SK-N-SH (cell line): ENCODE data around the gene PREB. TPM values are rescaled to one million over a fixed set of nuclear protein-coding genes. Genes with fewer than 3 reads are reported as not detected.

ENCODE experiments used
- CTCF ChIA-PET: fragments of 300-600, 350-600 bp; formaldehyde crosslinking; extraction: SDS; loops from one replicate; lab custom pipeline; 2021; lab: Yijun Ruan, JAX
- POLR2A ChIA-PET: fragments of 350-600 bp; sonication (Branson Sonifier 250); formaldehyde crosslinking; extraction: SDS; loops from one replicate; lab custom pipeline; 2020; ENCODE audit warnings: antibody characterized with exemption, inconsistent platforms; lab: Yijun Ruan, JAX
- DNase-seq: peaks from one replicate; pipeline ENCODE4 v3.0.0; 2012
- H2AFZ ChIP-seq: fragments of 200-600 bp; sonication (generic); 2 replicates; pipeline ENCODE4 v1.8.1; 2016; ENCODE audit warnings: antibody characterized with exemption, mild to moderate bottlenecking, low read depth
- H3F3A ChIP-seq: fragments of 200-600 bp; sonication (generic); replicated peaks from 2 replicates; pipeline ENCODE3; 2016; ENCODE audit warnings: antibody characterized with exemption, mild to moderate bottlenecking; ENCODE audit not compliant: insufficient read depth
- H3K27ac ChIP-seq, 2 experiments: fragments of 200-500 bp in 1 of 2; fragments of 200-600 bp in 1 of 2; sonication (Bioruptor generic) in 1 of 2; sonication (generic), shearing (Covaris generic) in 1 of 2; 2 replicates each; pipeline versions ENCODE4 v1.5.1 to v1.6.1; 2014 to 2016; ENCODE audit warnings: low read depth in 2 of 2, inconsistent platforms in 1 of 2, low read length in 1 of 2, mild to moderate bottlenecking in 1 of 2, mixed read lengths in 1 of 2
- H3K27me3 ChIP-seq: fragments of 200-600 bp; sonication (generic), shearing (Covaris generic); 2 replicates; pipeline ENCODE4 v1.6.1; 2016; ENCODE audit warnings: mixed run types; ENCODE audit not compliant: insufficient read depth
- H3K36me3 ChIP-seq, 2 experiments: fragments of 200-500 bp in 1 of 2; fragments of 200-600 bp in 1 of 2; sonication (Bioruptor generic) in 1 of 2; sonication (generic) in 1 of 2; replicated peaks in 1 of 2; 2 replicates each; pipeline versions ENCODE3 to v1.5.1; 2014 to 2016; ENCODE audit warnings: low read length in 1 of 2, mild to moderate bottlenecking in 1 of 2; ENCODE audit not compliant: insufficient read depth in 2 of 2, control insufficient read depth in 1 of 2
- H3K4me1 ChIP-seq, 2 experiments: fragments of 200-500 bp in 1 of 2; fragments of 200-600 bp in 1 of 2; sonication (Bioruptor generic) in 1 of 2; sonication (generic), shearing (Covaris generic) in 1 of 2; 2 replicates each; pipeline versions ENCODE4 v1.5.1 to v1.6.1; 2014 to 2016; ENCODE audit warnings: low read depth in 1 of 2, low read length in 1 of 2, mixed run types in 1 of 2; ENCODE audit not compliant: insufficient read depth in 2 of 2, control insufficient read depth in 1 of 2
- H3K4me2 ChIP-seq: fragments of 200-600 bp; sonication (generic), shearing (Covaris generic); 2 replicates; pipeline ENCODE4 v1.6.1; 2017; ENCODE audit warnings: mixed run types
- H3K4me3 ChIP-seq, 2 experiments: fragments of 200-500 bp in 1 of 2; fragments of 200-600 bp in 1 of 2; sonication (Bioruptor generic) in 1 of 2; sonication (generic), shearing (Covaris generic) in 1 of 2; 2 replicates each; pipeline versions ENCODE4 v1.5.1 to v1.8.1; 2014 to 2016; ENCODE audit warnings: low read depth in 2 of 2, inconsistent platforms in 1 of 2, low read length in 1 of 2, mild to moderate bottlenecking in 1 of 2, mixed read lengths in 1 of 2, moderate library complexity in 1 of 2
- H3K79me2 ChIP-seq: fragments of 200-600 bp; sonication (generic); 2 replicates; pipeline ENCODE4 v1.8.1; 2017; ENCODE audit warnings: mild to moderate bottlenecking; ENCODE audit not compliant: insufficient read depth
- H3K9ac ChIP-seq: fragments of 200-600 bp; sonication (generic); 2 replicates; pipeline ENCODE4 v1.6.1; 2017; ENCODE audit warnings: mixed run types
- H3K9me2 ChIP-seq: fragments of 200-600 bp; sonication (generic); 2 replicates; pipeline ENCODE4 v1.6.1; 2017; ENCODE audit warnings: mixed run types
- H3K9me3 ChIP-seq: fragments of 200-600 bp; sonication (generic); 2 replicates; pipeline ENCODE4 v1.6.1; 2017; ENCODE audit warnings: mixed run types, mild to moderate bottlenecking, moderate library complexity
- H4K20me1 ChIP-seq: fragments of 200-600 bp; sonication (generic); 2 replicates; pipeline ENCODE4 v1.6.1; 2017; ENCODE audit warnings: mild to moderate bottlenecking, mixed run types; ENCODE audit not compliant: insufficient read depth
- ELF1 ChIP-seq: IDR thresholded peaks from 2 replicates; pipeline ENCODE4 v1.4.0; 2012
- EP300 ChIP-seq, 2 experiments: IDR thresholded peaks; 2 replicates each; pipeline versions ENCODE4 v1.4.0 to v1.6.1; 2012; ENCODE audit warnings: borderline replicate concordance in 1 of 2, low read depth in 1 of 2, low read length in 1 of 2
- EZH2phosphoT487 ChIP-seq: fragments of 200-600 bp; sonication (generic); IDR thresholded peaks from 2 replicates; pipeline ENCODE4 v1.6.1; 2017; ENCODE audit warnings: low read depth, mixed run types, mild to moderate bottlenecking, antibody characterized with exemption, moderate library complexity, borderline replicate concordance
- FOXM1 ChIP-seq: IDR thresholded peaks from 2 replicates; pipeline ENCODE4 v1.4.0; 2012; ENCODE audit warnings: low read depth, mild to moderate bottlenecking
- GATA2 ChIP-seq: sonication (generic); formaldehyde crosslinking; IDR thresholded peaks from 2 replicates; pipeline ENCODE4 v1.5.0; 2020; ENCODE audit warnings: mild to moderate bottlenecking, missing genetic modification reagents
- MXI1 ChIP-seq: IDR thresholded peaks from 2 replicates; pipeline ENCODE4 v1.6.1; 2012; ENCODE audit warnings: mild to moderate bottlenecking, low read depth, low read length, improper control_type of control experiment
- NRF1 ChIP-seq: IDR thresholded peaks from 2 replicates; pipeline ENCODE4 v1.6.1; 2012; ENCODE audit warnings: low read depth, mild to moderate bottlenecking, low read length
- RAD21 ChIP-seq: IDR thresholded peaks from 2 replicates; pipeline ENCODE4 v1.6.1; 2012; ENCODE audit warnings: mild to moderate bottlenecking, low read length
- RCOR1 ChIP-seq: fragments of 150-350 bp; IDR thresholded peaks from 2 replicates; pipeline ENCODE4 v1.6.1; 2017; ENCODE audit warnings: antibody characterized with exemption, low read length
- RXRA ChIP-seq: IDR thresholded peaks from 2 replicates; pipeline ENCODE4 v1.4.0; 2012; ENCODE audit warnings: low read depth, mild to moderate bottlenecking, borderline replicate concordance
- SIN3A ChIP-seq: IDR thresholded peaks from 2 replicates; pipeline ENCODE4 v1.6.1; 2012; ENCODE audit warnings: low read depth, mild to moderate bottlenecking, low read length, moderate library complexity, borderline replicate concordance
- TAF1 ChIP-seq: IDR thresholded peaks from 2 replicates; pipeline ENCODE4 v1.6.1; 2012; ENCODE audit warnings: low read depth, mild to moderate bottlenecking, low read length, moderate library complexity, borderline replicate concordance
- ZBTB33 ChIP-seq: IDR thresholded peaks from 2 replicates; pipeline ENCODE4 v1.4.0; 2012; ENCODE audit warnings: low read depth, borderline replicate concordance
- WGBS: methylation state at CpG from one replicate; pipeline ENCODE4 v1.1.6; 2017; ENCODE audit warnings: low lambda C conversion rate; 5-methylcytosine and 5-hydroxymethylcytosine counted together
- polyA plus RNA-seq, 3 experiments: library from polyadenylated mRNA; depleted of rRNA; stranded (reverse); fragments of >200 nt; gene quantifications; 2 replicates each; pipeline ENCODE4 v1.2.3, GENCODE V29; 2012
- TF ChIP-seq, protein P1 (sequence below): fragments of 150-350 bp; IDR thresholded peaks from 2 replicates; pipeline ENCODE4 v1.6.1; 2017; ENCODE audit warnings: antibody characterized with exemption, low read length, low read depth, borderline replicate concordance
- TF ChIP-seq, protein P2 (sequence below): IDR thresholded peaks from 2 replicates; pipeline ENCODE4 v1.6.1; 2012; ENCODE audit warnings: mild to moderate bottlenecking, low read depth, low read length, moderate library complexity
- TF ChIP-seq, protein P3 (sequence below): IDR thresholded peaks from 2 replicates; pipeline ENCODE4; 2012

Gene PREB
- polyA plus RNA-seq, 1 of the 3 experiments (the other 2 are of a cell fraction), result 47.9 TPM

GRCh38 chr2:27088634-27089033 lies 45.8 kb downstream of the PREB start:
- Histone ChIP-seq H3K79me2 (no peaks in the 10 kb centered on the region), H3K36me3 (peaks cover 0 to 15% of the 10 kb centered on the region in 2 experiments), H3K9me2 (no peaks in the 10 kb centered on the region), H2AFZ (no peak overlapping the region), H3F3A (peaks cover 7% of the 10 kb centered on the region), H3K4me3 (no peak overlapping the region), H3K4me1 (peaks cover 6 to 32% of the 10 kb centered on the region in 2 experiments; a peak in 3 of 4 replicates), H4K20me1 (peaks cover 3% of the 10 kb centered on the region; the same call in 1 of the 2 replicates), H3K27ac (no peak overlapping the region), H3K9ac (no peak overlapping the region), H3K4me2 (no peak overlapping the region), H3K9me3 (no peaks in the 10 kb centered on the region), H3K27me3 (no peaks in the 10 kb centered on the region)
- POLR2A ChIA-PET, result interaction anchor here (1.0 to 2.6 kb wide), 4 partner anchors 10 to 103 kb away, joined by 3 to 18 read pairs (median 7); partner anchors contain the start of genes EMILIN1 and OST4
- no peak for DNase-seq
- TF ChIP-seq, protein P1, sequence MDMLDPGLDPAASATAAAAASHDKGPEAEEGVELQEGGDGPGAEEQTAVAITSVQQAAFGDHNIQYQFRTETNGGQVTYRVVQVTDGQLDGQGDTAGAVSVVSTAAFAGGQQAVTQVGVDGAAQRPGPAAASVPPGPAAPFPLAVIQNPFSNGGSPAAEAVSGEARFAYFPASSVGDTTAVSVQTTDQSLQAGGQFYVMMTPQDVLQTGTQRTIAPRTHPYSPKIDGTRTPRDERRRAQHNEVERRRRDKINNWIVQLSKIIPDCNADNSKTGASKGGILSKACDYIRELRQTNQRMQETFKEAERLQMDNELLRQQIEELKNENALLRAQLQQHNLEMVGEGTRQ, result no peak
- TF ChIP-seq FOXM1, result no peak
- WGBS, result 91% methylated on average over 6 of the region's 6 CpGs
- CTCF ChIA-PET, result interaction anchor here (0.6 to 14.6 kb wide), 14 partner anchors 9 to 243 kb away, joined by 3 to 227 read pairs (median 15); partner anchors contain the start of genes AGBL5 and OST4

DNA sequence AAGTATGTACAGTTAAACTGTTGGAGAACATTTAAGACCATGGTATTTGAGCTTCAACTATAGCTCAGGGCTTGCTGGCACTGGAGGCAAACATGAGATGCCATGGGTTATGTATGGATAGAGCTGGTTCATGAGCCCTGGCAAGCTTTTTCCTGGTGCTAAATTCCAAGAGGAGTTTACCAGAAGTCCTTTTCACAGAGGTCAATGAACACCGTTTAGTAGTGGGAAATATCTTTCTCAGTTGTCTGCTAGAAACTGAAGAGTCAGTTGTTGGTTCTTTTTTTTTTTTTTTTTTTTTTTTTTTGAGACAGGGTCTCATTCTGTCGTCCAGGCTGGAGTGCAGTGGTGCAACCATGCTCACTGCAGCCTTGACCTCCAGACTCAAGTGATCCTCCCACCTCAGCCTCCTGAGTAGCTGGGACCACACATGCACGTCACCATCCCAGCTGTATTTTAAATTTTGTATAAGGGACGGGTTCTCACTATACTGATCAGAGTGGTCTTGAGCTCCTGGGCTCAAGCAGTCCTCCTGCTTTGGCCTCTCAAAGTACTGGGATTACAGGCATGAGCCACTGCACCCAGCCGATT lies 46.5 kb downstream of the PREB start:
- Histone ChIP-seq H3K79me2 (no peaks in the 10 kb centered on the region), H3K9ac (no peak overlapping the region), H3K36me3 (peaks cover 0 to 22% of the 10 kb centered on the region in 2 experiments), H3K4me1 (peaks cover 6 to 32% of the 10 kb centered on the region in 2 experiments; a peak in 3 of 4 replicates), H4K20me1 (peaks cover 8% of the 10 kb centered on the region; the same call in 1 of the 2 replicates), H3K27me3 (no peaks in the 10 kb centered on the region), H2AFZ (no peak overlapping the region), H3K4me3 (peak overlapping the region in 1 of 2 experiments; percentile 75; a peak in 1 of 4 replicates), H3K9me3 (no peaks in the 10 kb centered on the region), H3K9me2 (no peaks in the 10 kb centered on the region), H3F3A (peaks cover 7% of the 10 kb centered on the region), H3K27ac (no peak overlapping the region), H3K4me2 (0 out of 2 replicates have a peak overlapping the region, but pooled peaks have one; percentile 89)
- ChIA-PET CTCF (interaction anchor here (0.6 to 14.6 kb wide), 26 partner anchors 9 to 288 kb away, joined by 3 to 227 read pairs (median 3); partner anchors contain the start of genes AGBL5 and OST4), POLR2A (interaction anchor here (0.6 to 4.8 kb wide), 14 partner anchors 9 to 215 kb away, joined by 3 to 36 read pairs (median 4); partner anchors contain the start of genes AGBL5, EMILIN1, OST4 and PREB)
- WGBS, result 86% methylated on average over 5 of the region's 5 CpGs
- no peak for DNase-seq
- TF ChIP-seq, protein P1, result no peak
- TF ChIP-seq MXI1 (no peak), SIN3A (no peak), ZBTB33 (no peak), ELF1 (no peak), GATA2 (CRISPR knock-in tag) (no peak), NRF1 (no peak), RAD21 (no peak), TAF1 (no peak), EP300 (IDR thresholded peaks at IDR 0.05; ENCODE audit: borderline replicate concordance in 1 of 2, low read depth in 1 of 2, low read length in 1 of 2) (no peak), RCOR1 (no peak), RXRA (no peak), EZH2phosphoT487 (no peak)
- TF ChIP-seq, protein P2, sequence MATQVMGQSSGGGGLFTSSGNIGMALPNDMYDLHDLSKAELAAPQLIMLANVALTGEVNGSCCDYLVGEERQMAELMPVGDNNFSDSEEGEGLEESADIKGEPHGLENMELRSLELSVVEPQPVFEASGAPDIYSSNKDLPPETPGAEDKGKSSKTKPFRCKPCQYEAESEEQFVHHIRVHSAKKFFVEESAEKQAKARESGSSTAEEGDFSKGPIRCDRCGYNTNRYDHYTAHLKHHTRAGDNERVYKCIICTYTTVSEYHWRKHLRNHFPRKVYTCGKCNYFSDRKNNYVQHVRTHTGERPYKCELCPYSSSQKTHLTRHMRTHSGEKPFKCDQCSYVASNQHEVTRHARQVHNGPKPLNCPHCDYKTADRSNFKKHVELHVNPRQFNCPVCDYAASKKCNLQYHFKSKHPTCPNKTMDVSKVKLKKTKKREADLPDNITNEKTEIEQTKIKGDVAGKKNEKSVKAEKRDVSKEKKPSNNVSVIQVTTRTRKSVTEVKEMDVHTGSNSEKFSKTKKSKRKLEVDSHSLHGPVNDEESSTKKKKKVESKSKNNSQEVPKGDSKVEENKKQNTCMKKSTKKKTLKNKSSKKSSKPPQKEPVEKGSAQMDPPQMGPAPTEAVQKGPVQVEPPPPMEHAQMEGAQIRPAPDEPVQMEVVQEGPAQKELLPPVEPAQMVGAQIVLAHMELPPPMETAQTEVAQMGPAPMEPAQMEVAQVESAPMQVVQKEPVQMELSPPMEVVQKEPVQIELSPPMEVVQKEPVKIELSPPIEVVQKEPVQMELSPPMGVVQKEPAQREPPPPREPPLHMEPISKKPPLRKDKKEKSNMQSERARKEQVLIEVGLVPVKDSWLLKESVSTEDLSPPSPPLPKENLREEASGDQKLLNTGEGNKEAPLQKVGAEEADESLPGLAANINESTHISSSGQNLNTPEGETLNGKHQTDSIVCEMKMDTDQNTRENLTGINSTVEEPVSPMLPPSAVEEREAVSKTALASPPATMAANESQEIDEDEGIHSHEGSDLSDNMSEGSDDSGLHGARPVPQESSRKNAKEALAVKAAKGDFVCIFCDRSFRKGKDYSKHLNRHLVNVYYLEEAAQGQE, result no peak
- TF ChIP-seq, protein P3, sequence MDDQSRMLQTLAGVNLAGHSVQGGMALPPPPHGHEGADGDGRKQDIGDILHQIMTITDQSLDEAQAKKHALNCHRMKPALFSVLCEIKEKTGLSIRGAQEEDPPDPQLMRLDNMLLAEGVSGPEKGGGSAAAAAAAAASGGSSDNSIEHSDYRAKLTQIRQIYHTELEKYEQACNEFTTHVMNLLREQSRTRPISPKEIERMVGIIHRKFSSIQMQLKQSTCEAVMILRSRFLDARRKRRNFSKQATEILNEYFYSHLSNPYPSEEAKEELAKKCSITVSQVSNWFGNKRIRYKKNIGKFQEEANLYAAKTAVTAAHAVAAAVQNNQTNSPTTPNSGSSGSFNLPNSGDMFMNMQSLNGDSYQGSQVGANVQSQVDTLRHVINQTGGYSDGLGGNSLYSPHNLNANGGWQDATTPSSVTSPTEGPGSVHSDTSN, result no peak
